ENCODE results near the gene CCL3.
"Not testable (repeated sequence)": the region's sequence is repeated elsewhere in the genome, so short reads cannot be mapped to it uniquely, and the experiment has no call there.

The CCL3 gene

GRCh38 chr17:36087897-36088572 is 1.9 kb downstream of the CCL3 start:
- DNase-seq, result not testable (repeated sequence)

- not testable (repeated sequence) for DNase-seq
Measured at GRCh38 chr17:36087471-36087870, 2.5 kb downstream of the CCL3 start.

GRCh38 chr17:36086791-36087190 is 3.2 kb downstream of the CCL3 start:
- no peak for DNase-seq

- no peak for DNase-seq
Measured at GRCh38 chr17:36085765-36086164, 4.2 kb downstream of the CCL3 start.

- DNase-seq, result not testable (repeated sequence)
Measured at GRCh38 chr17:36083691-36084090, 6.3 kb downstream of the CCL3 start.

GRCh38 chr17:36082482-36083120 is 7.3 kb downstream of the CCL3 start:
- DNase-seq, result not testable (repeated sequence)

- not testable (repeated sequence) for DNase-seq
Measured at GRCh38 chr17:36081681-36082471, 8.1 kb downstream of the CCL3 start.

GRCh38 chr17:36074365-36074764 is 15.6 kb downstream of the CCL3 start:
- DNase-seq, result no peak

GRCh38 chr17:36072431-36073121 is 17.4 kb downstream of the CCL3 start:
- DNase-seq, result peak in 7 of 56 donors; percentile 0 to 47 (median 13)

- no peak for DNase-seq
Measured at GRCh38 chr17:36071751-36072150, 18.2 kb downstream of the CCL3 start.

GRCh38 chr17:36070427-36070826 is 19.5 kb downstream of the CCL3 start:
- no peak for DNase-seq

- no peak for DNase-seq
Measured at GRCh38 chr17:36069136-36069535, 20.8 kb downstream of the CCL3 start.

GRCh38 chr17:36068524-36068923 is 21.4 kb downstream of the CCL3 start:
- no peak for DNase-seq

GRCh38 chr17:36066365-36066985 is 23.5 kb downstream of the CCL3 start:
- DNase-seq, result no peak

- no peak for DNase-seq
Measured at GRCh38 chr17:36063786-36064541, 26.0 kb downstream of the CCL3 start, which contains the start of gene CCL18. Gene CCL18 (plus strand): TSS chr17:36064272. CDS start chr17:36064343, 71 bp downstream.

GRCh38 chr17:36060816-36061215 is 29.1 kb downstream of the CCL3 start:
- DNase-seq, result no peak

GRCh38 chr17:36059406-36059805 is 30.5 kb downstream of the CCL3 start:
- DNase-seq, result no peak

GRCh38 chr17:36057911-36058310 is 32.0 kb downstream of the CCL3 start:
- no peak for DNase-seq

GRCh38 chr17:36055921-36056520 is 33.9 kb downstream of the CCL3 start:
- DNase-seq, result no peak

GRCh38 chr17:36055171-36055570 is 34.8 kb downstream of the CCL3 start:
- no peak for DNase-seq
